ENCODE results near the gene EBF4.

GRCh38 chr20:2690213-2690612 is 2.4 kb upstream of the EBF4 start:
- TF ChIP-seq CTCF (conservative IDR thresholded peaks at IDR 0.05) (no peak), ZFX (IDR thresholded peaks at IDR 0.05) (no peak)

Data from C4-2B (cell line).